Left lung (tissue), 10 donors: Measurements from ENCODE around the gene FZD8. TPM values are rescaled to one million over a fixed set of nuclear protein-coding genes. Genes with fewer than 3 reads are reported as not detected.
A peak's percentile ranks its signal among the peaks of the same experiment; 100 is the strongest.

Experiments
- ATAC-seq: fragments of 200-7000 bp; cut with Tn5 transposase; one replicate; pipeline ENCODE4 v1.9.1; 2020; ENCODE audit warnings: moderate library complexity
- DNase-seq, 4 donors: peaks; one replicate each; pipeline ENCODE4 v3.0.0-alpha.2; 2013 to 2020
- H3K27ac ChIP-seq, 2 donors: fragments of 200-600 bp; sonication (generic) in 1 of 2; one replicate each; pipeline versions ENCODE4 v1.5.0 to v1.8.0; 2020 to 2021
- H3K27me3 ChIP-seq, 2 donors: fragments of 200-600 bp; sonication (generic) in 1 of 2; one replicate each; pipeline versions ENCODE4 v1.5.0 to v1.8.0; 2020 to 2021
- H3K36me3 ChIP-seq, 2 donors: fragments of 200-600 bp; sonication (generic) in 1 of 2; one replicate each; pipeline versions ENCODE4 v1.5.0 to v1.8.0; 2020 to 2021
- H3K4me1 ChIP-seq, 2 donors: fragments of 200-600 bp; one replicate each; pipeline ENCODE4 v1.8.0; 2021
- H3K4me3 ChIP-seq, 2 donors: fragments of 200-600 bp; sonication (generic) in 1 of 2; one replicate each; pipeline versions ENCODE4 v1.5.0 to v1.8.0; 2020 to 2021; ENCODE audit warnings: mild to moderate bottlenecking in 1 of 2
- H3K9me3 ChIP-seq, 2 donors: fragments of 200-600 bp; sonication (generic) in 1 of 2; one replicate each; pipeline versions ENCODE4 v1.5.0 to v1.8.0; 2020 to 2021
- CTCF ChIP-seq, 2 donors: fragments of 200-600 bp; sonication (generic) in 1 of 2; IDR thresholded peaks; one replicate each; pipeline versions ENCODE4 v1.5.0 to v1.8.0; 2021; ENCODE audit warnings: antibody characterized with exemption in 2 of 2
- intact Hi-C, 2 donors: fragments of 100-400 bp; cut with DNase I; formaldehyde crosslinking; loops; one replicate each; pipeline versions ENCODE4 v1.11.2 to v1.14.2; 2022
- polyA plus RNA-seq, 6 donors: library from polyadenylated mRNA; unstranded; fragments of 120-200 nt; gene quantifications; one replicate each; pipeline ENCODE4 v1.2.1, GENCODE V29; 2013; ENCODE audit not compliant: insufficient read length in 6 of 6
- total RNA-seq, 2 donors: library from RNA; stranded (reverse); fragmentation: NEBNext Ultra II Directional; extraction: Animal tissue kit (Norgen Biotek cat#: 25700); gene quantifications; one replicate each; pipeline ENCODE4 v1.2.1, GENCODE V29; 2021
- donor health status: DM: no; HTN: yes; CAD: no.
- donor health status: DM: no; HTN: no; CAD: no.

The FZD8 gene
- total and polyA plus RNA-seq, 8 donors, result 1.9 to 16.4 (median 5.0) TPM

GRCh38 chr10:35607475-35608327, 34.4 kb downstream of the FZD8 start:
- Histone ChIP-seq H3K27me3 (peaks cover 12 to 81% of the 10 kb centered on the region in 2 donors), H3K36me3 (no peaks in the 10 kb centered on the region), H3K4me3 (peak overlapping the region; percentile 16 to 26), H3K27ac (no peak overlapping the region), H3K9me3 (no peaks in the 10 kb centered on the region), H3K4me1 (peaks cover 8 to 13% of the 10 kb centered on the region in 2 donors)
- DNase-seq, result peak in 1 of 4 donors; percentile 69
- peak; percentile 50 for ATAC-seq
- TF ChIP-seq CTCF (IDR thresholded peaks at IDR 0.05), result no peak
- intact Hi-C loops, result no loop called here

DNA sequence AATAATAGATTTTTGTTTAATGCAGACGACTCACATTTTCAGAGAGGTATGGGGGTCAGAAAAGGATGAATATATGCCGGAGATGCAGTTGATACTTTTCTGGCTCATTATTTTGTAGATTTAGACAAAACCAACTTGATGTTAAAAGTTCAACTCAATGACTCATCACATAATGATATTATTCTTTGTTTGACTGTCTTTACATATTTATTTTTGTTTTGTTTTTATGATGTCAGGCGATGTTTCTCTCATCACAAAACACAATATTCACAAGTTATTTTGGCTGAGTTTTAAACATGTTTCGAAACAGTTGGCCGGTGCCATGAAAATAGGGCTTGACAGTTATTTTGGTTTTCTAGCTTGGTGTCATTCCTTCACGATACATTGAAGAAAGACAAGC, 35.7 kb downstream of the FZD8 start:
- Histone ChIP-seq H3K36me3 (no peaks in the 10 kb centered on the region), H3K9me3 (no peaks in the 10 kb centered on the region), H3K27me3 (peaks cover 12 to 77% of the 10 kb centered on the region in 2 donors), H3K4me3 (no peak overlapping the region), H3K4me1 (peaks cover 8 to 13% of the 10 kb centered on the region in 2 donors), H3K27ac (no peak overlapping the region)
- DNase-seq, result peak in 2 of 4 donors; percentile 65 to 70
- intact Hi-C loops, result no loop called here
- ATAC-seq, result no peak
- TF ChIP-seq CTCF (IDR thresholded peaks at IDR 0.05), result no peak

DNA sequence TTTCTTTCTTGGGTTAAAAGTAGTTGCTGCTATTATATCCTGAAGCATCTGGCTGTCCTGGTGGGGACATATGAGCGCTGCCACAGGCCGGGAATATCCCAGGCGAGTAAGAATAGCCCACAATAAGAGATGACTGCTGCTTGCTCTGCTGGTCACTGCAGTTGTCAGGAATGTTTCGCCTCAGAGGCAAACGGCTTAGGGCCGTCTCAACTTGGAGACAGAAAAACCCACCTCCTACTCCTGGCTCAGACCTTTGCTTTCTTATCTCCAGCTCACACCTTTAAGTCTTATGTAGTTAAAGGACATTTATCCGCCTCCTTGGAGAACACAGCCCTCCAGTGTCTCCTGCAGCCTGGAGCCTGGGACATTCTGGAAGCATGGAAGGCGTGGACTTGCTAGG, 36.9 kb downstream of the FZD8 start, which contains the start of gene GJD4:
GJD4 (plus strand) TSS at position 151 of the 400 bp plus-strand sequence; CDS start at position 378, 227 bp downstream.
- intact Hi-C loops, result no loop called here
- no peaks in the 10 kb centered on the region for H3K9me3 ChIP-seq
- H3K36me3 ChIP-seq, result no peaks in the 10 kb centered on the region
- H3K27ac ChIP-seq, result no peak within 1 kb of the TSS
- no peak for ATAC-seq
- DNase-seq, result no peak
- H3K4me1 ChIP-seq, result peaks cover 8 to 13% of the 10 kb centered on the region in 2 donors
- no peak within 1 kb of the TSS for H3K4me3 ChIP-seq
- H3K27me3 ChIP-seq, result peaks cover 12 to 66% of the 10 kb centered on the region in 2 donors
- no peak for TF ChIP-seq CTCF (IDR thresholded peaks at IDR 0.05)

GRCh38 chr10:35600193-35600592, 41.9 kb downstream of the FZD8 start:
- no peak overlapping the region for H3K27ac ChIP-seq
- no peaks in the 10 kb centered on the region for H3K9me3 ChIP-seq
- no peak for ATAC-seq
- intact Hi-C loops, result no loop called here
- H3K36me3 ChIP-seq, result no peaks in the 10 kb centered on the region
- no peak for TF ChIP-seq CTCF (IDR thresholded peaks at IDR 0.05)
- no peak overlapping the region for H3K4me3 ChIP-seq
- DNase-seq, result no peak
- no peaks in the 10 kb centered on the region for H3K4me1 ChIP-seq
- peaks cover 0 to 18% of the 10 kb centered on the region in 2 donors for H3K27me3 ChIP-seq

DNA sequence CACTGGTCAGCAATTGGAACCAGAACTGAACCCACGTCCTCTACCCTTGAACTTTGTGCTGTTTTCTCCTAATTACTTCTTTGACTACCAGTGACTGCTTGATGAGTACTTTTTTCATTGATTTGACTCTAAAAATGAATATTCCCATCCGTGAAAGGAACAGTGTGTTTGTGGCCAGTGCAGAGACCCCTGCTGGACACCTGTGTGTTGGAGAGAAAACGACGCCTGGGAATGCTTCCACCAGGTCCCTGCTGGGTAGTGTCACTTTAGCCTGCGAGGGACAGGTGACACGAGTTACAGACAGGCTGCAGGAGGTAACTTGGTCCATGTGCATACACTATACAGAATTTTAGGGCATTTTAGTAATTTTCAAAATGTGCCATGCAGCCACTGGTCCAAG, 43.7 kb downstream of the FZD8 start:
- ATAC-seq, result peak; percentile 29

More for the DNA sequence above, 43.7 kb downstream of the FZD8 start:
- Histone ChIP-seq H3K36me3 (no peaks in the 10 kb centered on the region), H3K27ac (no peak overlapping the region), H3K27me3 (no peaks in the 10 kb centered on the region), H3K9me3 (no peaks in the 10 kb centered on the region), H3K4me1 (no peaks in the 10 kb centered on the region), H3K4me3 (no peak overlapping the region)
- TF ChIP-seq CTCF (IDR thresholded peaks at IDR 0.05), result no peak
- DNase-seq, result no peak
- intact Hi-C loops, result no loop called here
